Measurements from ENCODE around the gene SEC63.
"Not testable (repeated sequence)": the region's sequence is repeated elsewhere in the genome, so short reads cannot be mapped to it uniquely, and the experiment has no call there.

- TF ChIP-seq POLR2AphosphoS5 (IDR thresholded peaks at IDR 0.05); POLR2A (IDR thresholded peaks at IDR 0.05); CTCF (IDR thresholded peaks at IDR 0.05 in 8 of 11, conservative IDR thresholded peaks at IDR 0.05 in 3 of 11): not testable (repeated sequence)
Measured at GRCh38 chr6:107890431-107890830, 67.6 kb downstream of the SEC63 start.
